NCI-H526 treated with DMSO at 0.1 percent for 48 hours (cell line): ENCODE measurements around the gene NAGLU.
"Not testable (repeated sequence)": the region's sequence is repeated elsewhere in the genome, so short reads cannot be mapped to it uniquely, and the experiment has no call there.

ENCODE experiments used
- DNase-seq: peaks from one replicate; lab custom pipeline; 2025; lab: John Stamatoyannopoulos, UW

NAGLU gene

GRCh38 chr17:42521666-42522262 lies 14.3 kb upstream of the NAGLU start:
- DNase-seq: no peak

DNA sequence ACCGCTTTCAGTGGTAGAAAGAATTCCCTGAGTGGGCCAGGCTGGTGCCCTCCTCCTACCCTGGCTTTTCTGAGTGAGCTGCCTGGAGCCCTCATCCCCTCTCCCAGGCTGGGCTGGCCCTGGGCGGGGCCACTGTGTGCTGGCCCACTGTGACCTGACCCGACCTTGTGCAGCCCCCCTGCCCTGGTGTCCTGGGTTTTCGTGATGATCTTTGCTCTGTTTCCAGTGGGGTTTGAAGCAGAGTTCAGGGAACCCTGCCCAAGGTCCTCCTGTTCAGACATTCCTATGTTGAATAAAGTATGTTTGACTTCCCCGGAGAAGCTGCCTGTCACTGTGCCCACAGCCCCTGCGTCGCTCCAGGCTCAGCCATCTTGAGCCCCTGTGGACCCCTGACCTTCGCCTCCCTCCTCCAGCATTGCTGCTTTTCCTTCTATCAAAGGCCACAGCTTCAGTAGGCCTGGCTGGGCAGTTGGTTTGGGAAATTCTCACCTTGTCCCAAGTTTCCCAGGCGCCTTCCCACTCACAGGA lies 13.7 kb upstream of the NAGLU start:
- no peak for DNase-seq

DNA sequence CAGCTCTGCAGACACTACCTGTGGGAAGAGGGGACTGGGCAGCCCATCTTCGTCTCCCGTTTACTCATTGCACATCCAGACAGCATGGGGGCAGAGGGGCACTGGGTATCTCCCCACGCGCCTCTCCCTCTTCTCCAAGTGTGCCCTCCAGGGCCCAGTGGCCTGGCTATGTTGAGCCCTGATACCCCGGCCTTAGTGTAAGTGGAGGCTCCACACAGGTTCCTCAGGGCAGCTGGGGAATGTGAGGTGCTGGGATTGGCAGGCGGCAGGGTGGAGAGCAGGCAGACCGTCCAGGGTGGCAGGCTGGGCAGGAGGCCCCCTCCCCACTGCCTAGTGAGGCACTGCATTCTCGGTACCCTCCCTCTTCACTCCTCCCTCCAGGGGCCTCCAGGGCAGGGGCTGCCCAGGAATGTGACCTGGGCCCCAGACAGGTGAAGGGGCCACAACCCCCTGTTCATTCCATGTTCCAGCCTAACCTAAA lies 13.2 kb upstream of the NAGLU start:
- no peak for DNase-seq

DNA sequence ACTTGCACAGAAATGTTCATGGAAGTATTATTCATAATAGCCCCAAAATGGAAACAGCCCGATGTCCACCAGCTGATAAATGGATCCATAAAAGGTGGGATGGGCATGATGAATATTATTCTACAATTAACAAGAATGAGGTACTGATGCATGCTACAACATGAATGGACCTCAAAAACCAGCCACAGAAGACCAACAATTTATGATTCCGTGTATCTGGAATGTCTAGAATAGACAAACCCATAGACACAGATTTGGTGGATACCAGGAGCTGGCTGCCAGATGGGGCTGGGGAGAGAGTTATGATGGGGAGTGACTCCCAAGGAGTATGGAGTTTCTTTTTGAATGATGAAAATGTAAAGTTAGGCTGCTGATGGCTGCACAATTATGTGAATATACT lies 10.8 kb upstream of the NAGLU start:
- no peak for DNase-seq

DNA sequence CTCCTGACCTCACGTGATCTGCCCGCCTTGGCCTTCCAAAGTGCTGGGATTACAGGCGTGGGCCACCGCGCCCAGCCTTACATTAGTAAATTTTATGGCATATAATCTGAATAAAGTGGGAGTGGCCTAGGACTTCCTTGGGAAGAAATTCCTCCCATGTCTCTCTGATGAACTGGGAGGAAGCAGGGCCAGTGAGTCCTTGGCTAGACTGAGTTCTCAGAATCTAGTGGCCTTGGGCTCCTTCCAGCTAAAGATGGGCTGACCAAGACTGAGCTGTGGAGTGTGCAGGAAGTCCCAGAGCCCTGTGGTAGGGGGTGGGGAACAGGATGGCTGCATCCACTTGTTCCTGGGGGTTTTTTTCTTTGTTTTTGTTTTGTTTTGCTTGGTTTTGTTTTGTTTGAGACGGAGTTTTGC lies 10.0 kb upstream of the NAGLU start:
- DNase-seq: no peak

DNA sequence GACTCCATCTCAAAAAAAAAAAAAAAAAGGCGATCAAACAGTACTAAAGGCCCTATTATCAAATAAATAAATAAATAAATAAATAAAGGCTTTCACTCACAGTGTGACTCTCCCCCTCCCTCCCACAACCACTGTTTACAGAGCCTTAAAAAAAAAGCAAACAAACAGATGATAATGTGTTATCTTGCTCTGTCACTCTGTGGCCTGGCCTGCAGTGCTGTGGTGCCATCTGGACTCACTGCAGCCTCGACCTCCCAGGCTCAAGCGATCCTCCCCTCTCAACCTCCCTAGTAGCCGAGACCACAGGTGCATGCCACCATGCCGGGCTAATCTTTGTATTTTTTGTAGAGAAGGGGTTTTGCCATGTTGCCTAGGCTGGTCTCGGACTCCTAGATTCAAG lies 8.1 kb upstream of the NAGLU start:
- DNase-seq: no peak

DNA sequence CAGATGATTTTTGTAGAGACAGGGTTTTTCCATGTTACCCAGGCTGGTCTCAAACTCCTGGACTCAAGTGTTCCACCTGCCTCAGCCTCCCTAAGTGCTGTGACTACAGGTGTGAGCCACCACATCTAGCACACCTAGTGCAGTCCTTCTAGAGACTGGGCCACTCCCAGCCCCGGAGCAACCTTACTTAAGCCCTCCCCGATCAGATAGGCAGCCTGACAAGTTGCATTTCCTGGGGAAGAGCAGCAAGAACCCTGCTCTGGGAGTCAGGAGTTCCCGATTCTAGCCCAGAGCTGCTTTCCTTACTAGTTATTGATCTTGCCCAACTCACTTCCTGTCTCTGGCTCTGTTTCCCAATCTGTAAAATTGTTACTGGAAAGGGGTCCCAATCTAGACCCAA lies 7.0 kb upstream of the NAGLU start:
- DNase-seq: no peak

- DNase-seq: no peak
Observed at GRCh38 chr17:42530952-42531454, 5.0 kb upstream of the NAGLU start.

DNA sequence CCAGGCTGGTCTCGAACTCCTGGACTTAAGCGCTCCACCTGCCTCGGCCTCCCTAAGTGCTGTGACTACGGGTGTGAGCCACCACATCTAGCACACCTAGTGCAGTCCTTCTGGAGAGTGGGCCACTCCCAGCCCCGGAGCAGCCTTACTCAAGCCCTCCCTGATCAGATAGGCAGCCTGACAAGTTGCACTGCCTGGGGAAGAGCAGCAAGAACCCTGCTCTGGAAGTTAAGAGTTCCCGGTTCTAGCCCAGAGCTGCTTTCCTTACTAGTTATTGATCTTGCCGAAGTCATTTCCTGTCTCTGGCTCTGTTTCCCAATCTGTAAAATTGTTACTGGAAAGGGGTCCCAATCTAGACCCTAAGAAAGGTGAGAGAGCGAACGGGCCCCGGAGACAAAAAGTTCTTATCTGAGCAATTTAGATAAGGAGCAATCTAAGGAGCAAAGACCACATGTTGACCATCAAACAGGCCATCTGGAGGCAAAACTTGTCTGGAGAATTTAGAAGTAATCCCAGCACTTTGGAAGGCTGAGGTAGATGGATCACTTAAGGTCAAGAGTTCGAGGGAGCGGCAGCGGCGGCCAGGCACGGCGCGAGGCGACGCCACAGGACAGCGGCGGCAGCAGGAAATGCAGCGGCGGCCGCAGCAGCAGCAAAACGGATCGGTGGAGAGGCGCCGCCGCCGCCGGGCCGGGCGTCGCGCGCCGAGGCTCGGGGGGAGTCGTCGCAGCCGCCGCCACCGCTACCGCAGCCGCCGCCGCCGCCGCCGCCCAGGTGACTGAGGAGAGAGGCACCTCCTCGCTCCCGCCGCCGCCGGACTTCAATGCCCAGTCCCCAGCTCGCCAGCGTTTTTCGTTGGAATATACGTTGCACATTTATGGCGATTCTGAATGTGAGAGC lies 4.3 kb upstream of the NAGLU start:
- DNase-seq: peak; percentile 25

GRCh38 chr17:42535155-42536047 lies 640 bp upstream of the NAGLU start:
- DNase-seq: no peak

DNA sequence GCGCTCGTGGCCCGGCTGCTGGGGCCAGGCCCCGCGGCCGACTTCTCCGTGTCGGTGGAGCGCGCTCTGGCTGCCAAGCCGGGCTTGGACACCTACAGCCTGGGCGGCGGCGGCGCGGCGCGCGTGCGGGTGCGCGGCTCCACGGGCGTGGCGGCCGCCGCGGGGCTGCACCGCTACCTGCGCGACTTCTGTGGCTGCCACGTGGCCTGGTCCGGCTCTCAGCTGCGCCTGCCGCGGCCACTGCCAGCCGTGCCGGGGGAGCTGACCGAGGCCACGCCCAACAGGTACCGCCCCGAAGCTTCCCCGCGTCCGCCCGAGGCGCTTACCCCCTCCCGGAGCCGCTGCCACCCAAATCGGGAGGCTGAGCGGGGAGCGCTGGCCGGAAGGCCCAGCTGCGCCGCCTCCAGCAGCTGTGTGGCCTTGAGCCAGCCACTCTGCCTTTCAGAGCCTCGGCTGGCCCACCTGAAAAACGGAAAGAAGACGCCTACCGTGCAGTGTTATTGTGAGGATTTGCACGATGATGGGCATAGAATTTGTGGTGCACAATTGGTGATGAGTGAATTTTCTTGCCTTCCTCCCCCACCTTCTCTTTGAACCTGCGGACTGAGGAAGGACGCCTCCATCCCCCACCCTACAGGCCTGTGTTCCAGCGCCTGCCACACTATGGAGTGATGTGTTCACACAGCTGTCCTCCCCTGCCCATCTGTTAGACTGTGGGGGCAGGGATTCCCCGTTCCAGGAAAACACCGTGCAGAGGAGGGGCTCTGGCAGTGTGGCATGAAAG lies 523 bp downstream of the NAGLU start:
- DNase-seq: peak; percentile 54

- DNase-seq: no peak
Observed at GRCh38 chr17:42537156-42537805, 1.2 kb downstream of the NAGLU start.

- DNase-seq: no peak
Observed at GRCh38 chr17:42537826-42538451, 1.9 kb downstream of the NAGLU start.

GRCh38 chr17:42538482-42538881 lies 2.4 kb downstream of the NAGLU start:
- no peak for DNase-seq

DNA sequence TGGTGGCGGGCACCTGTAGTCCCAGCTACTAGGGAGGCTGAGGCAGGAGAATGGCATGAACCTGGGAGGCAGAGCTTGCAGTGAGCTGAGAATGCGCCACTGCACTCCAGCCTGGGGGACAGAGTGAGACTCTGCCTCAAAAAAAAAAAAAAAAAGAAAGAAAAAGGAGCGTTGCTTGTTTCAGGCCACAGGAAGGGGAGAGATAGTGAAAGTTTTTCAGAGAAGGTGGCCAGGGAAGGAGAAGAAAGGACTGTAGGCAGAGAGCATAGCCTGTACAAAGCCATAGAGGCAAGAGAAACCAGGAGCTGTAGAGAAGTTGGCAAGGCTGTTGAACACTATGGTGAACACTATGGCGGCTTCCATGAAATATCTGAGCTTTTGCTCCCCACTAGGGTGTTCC lies 4.5 kb downstream of the NAGLU start:
- not testable (repeated sequence) for DNase-seq

DNA sequence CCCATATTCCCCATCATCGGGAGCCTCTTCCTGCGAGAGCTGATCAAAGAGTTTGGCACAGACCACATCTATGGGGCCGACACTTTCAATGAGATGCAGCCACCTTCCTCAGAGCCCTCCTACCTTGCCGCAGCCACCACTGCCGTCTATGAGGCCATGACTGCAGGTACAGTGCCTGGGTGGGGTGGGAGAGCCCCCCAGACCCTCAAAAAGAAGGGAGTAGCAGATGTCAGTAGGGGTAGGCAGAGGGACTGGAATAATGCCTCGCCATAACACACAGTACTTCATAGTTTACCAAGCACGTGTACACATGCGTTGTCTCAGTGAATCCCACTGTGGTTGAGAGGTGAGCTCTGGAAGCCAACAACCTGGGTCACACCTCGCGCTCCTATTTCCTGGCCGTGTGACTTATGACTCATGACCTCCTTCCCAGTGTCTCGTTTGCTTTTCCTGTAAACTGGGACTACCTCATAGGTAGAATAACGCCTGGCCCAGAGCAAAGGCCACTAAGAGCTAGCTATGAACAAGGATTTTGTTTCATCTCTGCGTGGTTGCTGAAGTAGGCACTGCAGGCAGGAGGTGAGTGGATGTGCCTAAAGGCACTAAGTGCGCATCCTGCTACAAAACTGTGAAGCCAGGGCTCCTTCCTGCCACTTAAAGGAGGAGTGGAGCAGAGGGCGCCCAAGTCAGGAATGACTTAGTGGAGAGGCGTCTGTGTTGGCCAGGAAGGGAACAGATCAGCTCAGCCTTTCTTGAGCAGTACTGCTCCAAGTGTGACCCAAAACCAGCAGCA lies 5.2 kb downstream of the NAGLU start:
- DNase-seq: no peak

DNA sequence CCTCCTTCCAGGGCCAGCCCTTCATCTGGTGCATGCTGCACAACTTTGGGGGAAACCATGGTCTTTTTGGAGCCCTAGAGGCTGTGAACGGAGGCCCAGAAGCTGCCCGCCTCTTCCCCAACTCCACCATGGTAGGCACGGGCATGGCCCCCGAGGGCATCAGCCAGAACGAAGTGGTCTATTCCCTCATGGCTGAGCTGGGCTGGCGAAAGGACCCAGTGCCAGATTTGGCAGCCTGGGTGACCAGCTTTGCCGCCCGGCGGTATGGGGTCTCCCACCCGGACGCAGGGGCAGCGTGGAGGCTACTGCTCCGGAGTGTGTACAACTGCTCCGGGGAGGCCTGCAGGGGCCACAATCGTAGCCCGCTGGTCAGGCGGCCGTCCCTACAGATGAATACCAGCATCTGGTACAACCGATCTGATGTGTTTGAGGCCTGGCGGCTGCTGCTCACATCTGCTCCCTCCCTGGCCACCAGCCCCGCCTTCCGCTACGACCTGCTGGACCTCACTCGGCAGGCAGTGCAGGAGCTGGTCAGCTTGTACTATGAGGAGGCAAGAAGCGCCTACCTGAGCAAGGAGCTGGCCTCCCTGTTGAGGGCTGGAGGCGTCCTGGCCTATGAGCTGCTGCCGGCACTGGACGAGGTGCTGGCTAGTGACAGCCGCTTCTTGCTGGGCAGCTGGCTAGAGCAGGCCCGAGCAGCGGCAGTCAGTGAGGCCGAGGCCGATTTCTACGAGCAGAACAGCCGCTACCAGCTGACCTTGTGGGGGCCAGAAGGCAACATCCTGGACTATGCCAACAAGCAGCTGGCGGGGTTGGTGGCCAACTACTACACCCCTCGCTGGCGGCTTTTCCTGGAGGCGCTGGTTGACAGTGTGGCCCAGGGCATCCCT lies 7.4 kb downstream of the NAGLU start:
- no peak for DNase-seq

DNA sequence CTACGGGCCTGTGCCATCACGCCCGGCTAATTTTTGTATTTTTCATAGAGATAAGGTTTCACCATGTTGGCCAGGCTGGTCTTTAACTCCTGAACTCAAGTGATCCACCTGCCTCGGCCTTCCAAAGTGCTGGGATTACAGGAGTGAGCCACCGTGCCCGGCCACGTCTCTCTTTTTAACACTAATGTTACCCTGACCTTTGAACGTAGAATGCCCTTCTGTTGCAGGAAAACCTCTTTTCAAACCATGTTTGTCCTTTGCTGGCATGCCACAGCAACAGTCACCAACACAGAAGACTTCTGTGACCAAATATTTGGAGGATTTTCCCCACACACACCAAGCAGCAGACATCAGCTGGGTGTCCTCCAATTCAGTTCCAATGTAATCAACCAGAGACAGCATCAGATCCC lies 8.8 kb downstream of the NAGLU start:
- DNase-seq: no peak
